Measurements from ENCODE around the gene GSE1.

GSE1 gene

GRCh38 chr16:85612801-85613603 is at the start of gene GSE1:
GSE1 (plus strand) TSS chr16:85613322; CDS start chr16:85613392, 70 bp downstream.
- peak; percentile 26 to 56 for DNase-seq (ENCODE audit: low read depth in 2 of 2)

GRCh38 chr16:85563515-85564276 is 49.4 kb upstream of the GSE1 start:
- no peak for DNase-seq (ENCODE audit: low read depth in 2 of 2)

- no peak for DNase-seq (ENCODE audit: low read depth in 2 of 2)
Measured at GRCh38 chr16:85564277-85565051, 48.7 kb upstream of the GSE1 start.

- DNase-seq (ENCODE audit: low read depth in 2 of 2): no peak
Measured at GRCh38 chr16:85565340-85565739, 47.8 kb upstream of the GSE1 start.

- no peak for DNase-seq (ENCODE audit: low read depth in 2 of 2)
Measured at GRCh38 chr16:85565801-85566526, 47.2 kb upstream of the GSE1 start.

- DNase-seq (ENCODE audit: low read depth in 2 of 2): no peak
Measured at GRCh38 chr16:85566561-85567100, 46.5 kb upstream of the GSE1 start.

GRCh38 chr16:85567101-85567866 is 45.8 kb upstream of the GSE1 start:
- DNase-seq (ENCODE audit: low read depth in 2 of 2): no peak

- no peak for DNase-seq (ENCODE audit: low read depth in 2 of 2)
Measured at GRCh38 chr16:85567935-85568334, 45.2 kb upstream of the GSE1 start.

- no peak for DNase-seq (ENCODE audit: low read depth in 2 of 2)
Measured at GRCh38 chr16:85568519-85568918, 44.6 kb upstream of the GSE1 start.

- DNase-seq (ENCODE audit: low read depth in 2 of 2): no peak
Measured at GRCh38 chr16:85569039-85569614, 44.0 kb upstream of the GSE1 start.

GRCh38 chr16:85569615-85570212 is 43.4 kb upstream of the GSE1 start:
- DNase-seq (ENCODE audit: low read depth in 2 of 2): no peak

GRCh38 chr16:85570213-85570734 is 42.8 kb upstream of the GSE1 start:
- no peak for DNase-seq (ENCODE audit: low read depth in 2 of 2)

GRCh38 chr16:85570735-85571562 is 42.2 kb upstream of the GSE1 start:
- no peak for DNase-seq (ENCODE audit: low read depth in 2 of 2)

- no peak for DNase-seq (ENCODE audit: low read depth in 2 of 2)
Measured at GRCh38 chr16:85571563-85571812, 41.6 kb upstream of the GSE1 start.

- no peak for DNase-seq (ENCODE audit: low read depth in 2 of 2)
Measured at GRCh38 chr16:85571813-85572619, 41.1 kb upstream of the GSE1 start.

- no peak for DNase-seq (ENCODE audit: low read depth in 2 of 2)
Measured at GRCh38 chr16:85573045-85573695, 40.0 kb upstream of the GSE1 start.
